ENCODE data around the gene ASB1. TPM values are rescaled to one million over a fixed set of nuclear protein-coding genes. Genes with fewer than 3 reads are reported as not detected.

The ASB1 gene
- total and polyA plus RNA-seq, 2 of the 13 experiments (the other 11 are each of a cell fraction or from before 2014, with no cell fraction given): 48.6 to 49.2 TPM

- TF ChIP-seq DZIP1 (CRISPR knock-in tag; IDR thresholded peaks at IDR 0.05) (peak; percentile 78; the same call in 1 of the 2 replicates), ZMYM3 (CRISPR knock-in tag; IDR thresholded peaks at IDR 0.05) (0 out of 2 replicates have a peak, but pooled peaks have one; percentile 51), HOXA3 (CRISPR knock-in tag; IDR thresholded peaks at IDR 0.05) (peak; percentile 63), ZBED4 (CRISPR knock-in tag; IDR thresholded peaks at IDR 0.05; ENCODE audit: borderline replicate concordance) (peak; percentile 96), KLF15 (CRISPR knock-in tag; IDR thresholded peaks at IDR 0.05; ENCODE audit: borderline replicate concordance) (no peak), KLF12 (CRISPR knock-in tag; IDR thresholded peaks at IDR 0.05; ENCODE audit: borderline replicate concordance) (peak; percentile 58; the same call in 1 of the 2 replicates), ZSCAN22 (CRISPR knock-in tag; IDR thresholded peaks at IDR 0.05) (no peak), POGZ (CRISPR knock-in tag; IDR thresholded peaks at IDR 0.05) (no peak; the same call in 1 of the 2 replicates), CHD4 (IDR thresholded peaks at IDR 0.05; ENCODE audit: borderline replicate concordance, low read length) (no peak), ZNF160 (CRISPR knock-in tag; IDR thresholded peaks at IDR 0.05) (0 out of 2 replicates have a peak, but pooled peaks have one; percentile 57), ZNF777 (CRISPR knock-in tag; IDR thresholded peaks at IDR 0.05) (peak; percentile 48; the same call in 1 of the 2 replicates), HBP1 (CRISPR knock-in tag; IDR thresholded peaks at IDR 0.05; ENCODE audit: low read depth) (no peak), NR2F6 (IDR thresholded peaks at IDR 0.05) (no peak), NR2F6 (CRISPR knock-in tag; IDR thresholded peaks at IDR 0.05) (0 out of 2 replicates have a peak, but pooled peaks have one; percentile 17), NBN (conservative IDR thresholded peaks at IDR 0.05) (no peak), ZNF331 (CRISPR knock-in tag; IDR thresholded peaks at IDR 0.05) (peak; percentile 24; the same call in 1 of the 2 replicates), ZSCAN20 (CRISPR knock-in tag; IDR thresholded peaks at IDR 0.05; ENCODE audit: borderline replicate concordance) (0 out of 2 replicates have a peak, but pooled peaks have one; percentile 63), HIC2 (CRISPR knock-in tag; IDR thresholded peaks at IDR 0.05; ENCODE audit: low read depth) (peak; percentile 53; the same call in 1 of the 2 replicates), PTBP1 (IDR thresholded peaks at IDR 0.05; ENCODE audit: low read depth, low read length, poor library complexity, severe bottlenecking) (no peak)
Measured at GRCh38 chr2:238434846-238435751, 8.4 kb downstream of the ASB1 start (continued).

All from HepG2 (cell line).